CD4-positive, alpha-beta T cell treated with Interferon alpha-2 for 1 hour (primary cell): ENCODE measurements around the gene TICAM1.
A peak's percentile ranks its signal among the peaks of the same experiment; 100 is the strongest.
"Not testable (repeated sequence)": the region's sequence is repeated elsewhere in the genome, so short reads cannot be mapped to it uniquely, and the experiment has no call there.

Experiments
- DNase-seq, 2 donors: peaks; one replicate each; pipeline ENCODE4 v3.0.0-alpha.2; 2020 to 2022

TICAM1 gene

GRCh38 chr19:4803736-4804695, 27.5 kb downstream of the TICAM1 start:
- peak; percentile 65 to 71 for DNase-seq

GRCh38 chr19:4802711-4803110, 28.8 kb downstream of the TICAM1 start:
- no peak for DNase-seq

GRCh38 chr19:4801085-4801619, 30.4 kb downstream of the TICAM1 start:
- no peak for DNase-seq

DNA sequence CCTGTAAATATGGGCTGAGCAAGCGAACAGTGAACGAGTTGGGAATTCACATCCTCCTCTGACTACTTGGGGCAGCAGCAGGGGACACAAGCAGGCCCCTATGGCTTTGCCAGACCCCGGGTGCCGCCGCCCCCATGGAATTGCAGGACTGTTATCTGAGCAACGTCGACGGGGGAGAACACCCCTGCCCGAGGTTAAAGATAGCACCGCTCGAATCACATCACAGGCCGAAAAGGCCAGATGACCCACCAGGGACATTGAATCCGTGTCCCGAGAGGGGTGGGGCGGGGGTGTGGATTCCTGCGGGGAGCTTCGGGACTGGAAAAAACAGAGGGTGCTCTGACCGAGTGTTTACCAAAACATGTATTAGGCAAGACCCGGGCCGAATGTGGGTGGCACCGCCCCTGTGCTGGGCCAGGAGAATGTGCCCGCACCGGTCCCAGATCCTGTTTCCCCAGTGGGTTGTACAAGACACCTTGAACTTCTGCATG, 30.9 kb downstream of the TICAM1 start:
- no peak for DNase-seq

DNA sequence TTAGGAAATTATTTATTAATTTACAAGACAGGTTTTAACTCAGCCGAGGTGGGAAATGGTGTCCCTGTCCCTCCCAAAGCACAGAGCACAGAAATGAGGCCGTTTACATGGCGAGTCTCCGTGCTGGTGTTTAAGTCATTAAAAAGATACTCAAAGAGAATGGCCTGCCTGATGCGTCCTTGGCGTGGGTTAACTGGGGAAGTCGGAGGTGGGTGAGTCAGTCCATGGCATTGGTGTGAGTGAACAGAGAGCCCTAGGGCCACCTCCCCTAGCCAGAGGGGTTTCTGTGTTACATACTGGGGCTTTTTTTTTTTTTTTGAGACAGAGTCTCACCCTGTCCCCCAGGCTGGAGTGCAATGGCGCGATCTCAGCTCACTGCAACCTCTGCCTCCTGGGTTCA, 36.1 kb downstream of the TICAM1 start:
- DNase-seq, result no peak

DNA sequence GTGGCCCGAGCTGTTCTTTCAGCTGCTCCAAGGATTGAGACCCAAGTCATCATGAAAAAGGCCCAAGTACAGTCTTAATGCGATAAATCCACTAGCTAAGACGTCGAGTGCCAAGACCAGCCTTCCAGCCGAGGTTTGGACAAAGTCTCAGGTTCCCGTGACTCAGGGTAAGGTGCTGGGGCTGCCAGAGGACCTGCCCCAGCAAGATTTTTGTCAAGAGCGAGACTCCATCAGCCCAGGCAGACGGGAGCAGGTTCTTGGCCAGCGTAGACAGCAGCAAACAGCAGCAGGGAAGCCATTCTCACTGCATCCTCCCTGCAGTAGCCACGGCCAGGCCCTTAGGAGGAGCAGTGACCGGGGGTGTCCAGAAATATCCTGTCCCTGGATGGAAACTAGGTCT, 36.5 kb downstream of the TICAM1 start:
- no peak for DNase-seq

DNA sequence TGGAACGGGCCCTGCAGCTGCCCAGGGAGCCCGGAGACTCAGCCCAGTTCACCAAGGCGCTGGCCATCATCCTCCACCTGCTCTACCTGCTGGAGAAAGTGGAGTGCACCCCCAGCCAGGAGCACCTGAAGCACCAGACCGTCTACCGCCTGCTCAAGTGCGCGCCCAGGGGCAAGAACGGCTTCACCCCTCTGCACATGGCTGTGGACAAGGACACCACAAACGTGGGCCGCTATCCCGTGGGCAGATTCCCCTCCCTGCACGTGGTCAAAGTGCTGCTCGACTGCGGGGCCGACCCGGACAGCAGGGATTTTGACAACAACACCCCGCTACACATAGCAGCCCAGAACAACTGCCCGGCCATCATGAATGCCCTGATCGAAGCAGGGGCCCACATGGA, 38.2 kb downstream of the TICAM1 start:
- DNase-seq, result not testable (repeated sequence)

DNA sequence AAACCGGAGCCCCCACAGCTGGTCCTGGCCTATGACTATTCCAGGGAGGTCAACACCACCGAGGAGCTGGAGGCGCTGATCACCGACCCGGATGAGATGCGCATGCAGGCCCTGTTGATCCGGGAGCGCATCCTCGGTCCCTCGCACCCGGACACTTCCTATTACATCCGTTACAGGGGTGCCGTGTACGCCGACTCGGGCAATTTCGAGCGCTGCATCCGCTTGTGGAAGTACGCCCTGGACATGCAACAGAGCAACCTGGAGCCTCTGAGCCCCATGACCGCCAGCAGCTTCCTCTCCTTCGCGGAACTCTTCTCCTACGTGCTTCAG, 38.7 kb downstream of the TICAM1 start:
- DNase-seq, result not testable (repeated sequence)

DNA sequence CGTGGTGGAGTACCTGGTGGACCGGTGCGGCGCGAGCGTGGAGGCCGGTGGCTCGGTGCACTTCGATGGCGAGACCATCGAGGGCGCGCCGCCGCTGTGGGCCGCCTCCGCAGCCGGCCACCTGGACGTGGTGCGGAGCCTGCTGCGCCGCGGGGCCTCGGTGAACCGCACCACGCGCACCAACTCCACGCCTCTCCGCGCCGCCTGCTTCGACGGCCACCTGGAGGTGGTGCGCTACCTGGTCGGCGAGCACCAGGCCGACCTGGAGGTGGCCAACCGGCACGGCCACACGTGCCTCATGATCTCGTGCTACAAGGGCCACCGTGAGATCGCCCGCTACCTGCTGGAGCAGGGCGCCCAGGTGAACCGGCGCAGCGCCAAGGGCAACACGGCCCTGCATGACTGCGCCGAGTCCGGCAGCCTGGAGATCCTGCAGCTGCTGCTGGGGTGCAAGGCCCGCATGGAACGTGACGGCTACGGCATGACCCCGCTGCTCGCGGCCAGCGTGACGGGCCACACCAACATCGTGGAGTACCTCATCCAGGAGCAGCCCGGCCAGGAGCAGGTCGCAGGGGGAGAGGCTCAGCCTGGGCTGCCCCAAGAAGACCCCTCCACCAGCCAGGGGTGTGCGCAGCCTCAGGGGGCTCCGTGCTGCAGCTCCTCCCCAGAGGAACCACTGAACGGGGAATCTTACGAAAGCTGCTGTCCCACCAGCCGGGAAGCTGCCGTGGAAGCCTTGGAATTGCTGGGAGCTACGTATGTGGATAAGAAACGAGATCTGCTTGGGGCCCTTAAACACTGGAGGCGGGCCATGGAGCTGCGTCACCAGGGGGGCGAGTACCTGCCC, 39.3 kb downstream of the TICAM1 start:
- DNase-seq, result not testable (repeated sequence)

DNA sequence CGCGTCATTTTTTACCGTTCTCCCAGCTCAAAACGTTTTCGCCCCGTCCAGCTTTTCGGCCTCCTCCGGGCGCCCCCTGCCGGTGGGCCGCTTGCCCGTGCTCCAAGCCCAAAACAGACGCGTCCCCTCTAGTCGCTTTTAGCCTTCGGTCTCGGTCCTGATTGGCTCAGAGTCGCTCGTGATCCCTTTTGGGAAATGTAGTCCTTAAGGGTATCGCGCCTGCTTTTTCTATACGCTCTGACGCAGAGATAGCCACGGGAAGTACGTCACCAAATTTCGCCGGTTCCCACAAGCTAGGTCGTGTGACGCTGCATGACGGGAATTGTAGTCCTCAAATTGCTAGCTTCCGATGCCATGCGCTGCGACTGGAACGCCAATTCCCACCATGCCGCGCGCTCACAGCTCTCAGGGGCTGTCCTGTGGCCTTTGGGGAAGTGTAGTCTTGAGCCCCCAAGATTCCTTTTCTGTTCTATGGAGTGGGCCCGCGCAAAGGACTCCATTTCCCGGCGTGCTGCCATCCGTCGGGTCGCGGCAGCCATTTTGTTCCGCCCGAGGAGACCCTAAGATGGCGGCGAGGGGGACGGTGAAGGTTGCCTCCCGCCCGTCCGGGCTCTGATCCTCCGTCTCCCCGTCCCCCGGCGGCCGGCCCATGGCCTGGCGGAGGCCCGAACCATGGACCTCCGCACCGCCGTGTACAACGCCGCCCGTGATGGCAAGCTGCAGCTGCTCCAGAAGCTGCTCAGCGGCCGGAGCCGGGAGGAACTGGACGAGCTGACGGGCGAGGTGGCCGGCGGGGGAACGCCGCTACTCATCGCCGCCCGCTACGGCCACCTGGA, 40.1 kb downstream of the TICAM1 start, which contains the start of gene FEM1A:
TSS of gene FEM1A (plus strand) at position 552 of the 836 bp plus-strand sequence. CDS start at position 673, 121 bp downstream.
- DNase-seq, result peak; percentile 100

- DNase-seq, result not testable (repeated sequence)
Measured at GRCh38 chr19:4786412-4787016, 45.0 kb downstream of the TICAM1 start.

DNA sequence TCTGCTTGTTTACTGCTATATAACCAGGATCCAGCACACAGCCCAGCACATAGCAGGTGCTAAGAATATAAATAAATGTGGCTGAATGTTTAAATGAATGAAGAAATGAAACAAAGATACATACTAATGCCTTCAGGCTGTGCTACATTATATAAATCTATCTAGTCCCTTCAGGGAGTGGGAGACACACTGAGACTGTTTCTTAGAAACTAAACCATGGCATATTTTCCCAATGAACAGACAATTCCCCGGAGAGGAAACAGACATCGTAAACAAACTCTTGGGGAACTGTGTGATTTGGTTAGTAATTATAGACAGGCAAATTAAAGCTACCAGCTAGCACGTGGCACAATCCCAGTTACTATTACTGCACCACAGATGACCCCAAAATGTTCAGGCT, 49.7 kb downstream of the TICAM1 start:
- DNase-seq, result no peak

DNA sequence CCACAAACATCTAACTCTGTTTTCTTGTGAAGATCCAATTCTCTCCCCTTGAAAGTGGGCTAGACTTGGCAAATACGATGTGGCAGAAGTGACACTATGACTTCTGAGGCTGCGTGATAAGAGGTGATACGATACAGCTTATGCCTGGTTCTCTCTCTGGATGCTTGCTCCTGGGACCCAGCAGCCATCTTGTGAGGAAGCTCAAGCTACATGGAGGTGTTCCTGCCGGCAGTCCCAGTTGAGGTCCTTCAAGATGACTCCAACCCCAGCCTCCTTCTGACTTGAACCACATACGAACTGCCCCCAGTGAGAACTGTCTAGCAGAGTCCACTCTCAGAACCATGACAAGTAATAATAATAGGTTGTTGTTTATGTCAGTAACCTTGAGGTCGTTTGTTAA, 50.7 kb downstream of the TICAM1 start:
- DNase-seq, result no peak

- DNase-seq, result not testable (repeated sequence)
Measured at GRCh38 chr19:4778124-4778523, 53.4 kb downstream of the TICAM1 start.

DNA sequence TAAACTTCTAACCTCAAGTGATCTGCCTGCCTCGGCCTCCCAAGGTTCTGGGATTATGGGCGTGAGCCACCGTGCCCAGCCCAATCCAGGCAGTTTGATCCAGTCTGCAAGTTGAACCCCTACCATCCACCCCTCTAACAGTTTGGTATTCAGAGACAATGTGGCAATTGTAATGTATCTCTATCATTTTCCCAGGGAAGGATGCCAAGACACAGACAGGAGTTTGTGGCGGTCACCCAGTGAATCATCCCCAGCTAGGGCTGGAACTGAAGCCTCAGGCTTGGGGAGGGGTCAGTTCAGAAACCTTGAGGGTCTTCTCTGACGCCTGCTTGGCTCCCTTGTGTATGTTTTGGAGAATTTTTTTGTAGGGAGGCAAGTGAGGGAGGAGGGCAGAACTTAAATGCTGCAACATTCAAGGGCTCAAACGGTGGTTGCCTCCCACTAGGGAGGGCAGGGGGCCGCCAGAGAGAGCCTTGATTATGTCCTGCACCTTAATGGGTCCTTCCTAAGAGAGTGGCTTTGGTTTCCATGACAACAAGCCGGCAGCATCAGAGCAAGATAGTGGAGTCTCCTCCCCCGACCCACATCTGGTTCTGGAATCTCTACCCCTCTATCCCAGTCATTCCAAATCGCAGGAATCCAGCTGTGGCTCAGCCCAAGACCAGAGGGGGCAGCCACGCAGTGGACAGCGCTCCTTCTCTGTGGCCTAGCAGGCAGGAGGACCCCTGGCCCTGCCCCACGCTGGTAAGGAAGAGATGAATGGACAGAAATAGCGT, 54.9 kb downstream of the TICAM1 start:
- no peak for DNase-seq

DNA sequence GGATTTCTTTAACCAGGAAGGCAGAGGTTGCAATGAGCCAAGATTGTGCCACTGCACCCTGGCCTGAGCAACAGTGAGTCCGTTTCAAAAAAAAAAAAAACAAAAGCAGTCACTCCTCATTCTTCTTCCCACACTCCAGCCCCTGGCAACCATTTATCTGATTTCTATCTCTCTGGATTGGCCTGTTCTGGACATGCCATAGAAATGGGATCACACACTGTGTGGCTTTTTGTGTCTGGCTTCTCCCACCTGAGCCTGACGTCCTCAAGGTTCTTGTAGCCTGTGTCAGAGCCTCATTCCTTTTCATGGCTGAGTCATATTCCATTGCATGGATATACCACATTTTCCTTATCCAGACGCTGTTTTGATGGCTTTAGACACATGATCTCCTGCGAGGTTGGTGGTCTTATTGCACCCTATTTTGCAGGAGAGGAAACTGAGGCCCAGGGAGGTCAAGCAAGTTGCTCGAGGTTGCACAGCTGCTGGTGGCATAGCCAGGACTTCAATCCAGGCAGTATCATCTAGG, 55.8 kb downstream of the TICAM1 start:
- DNase-seq, result no peak

- DNase-seq, result no peak
Measured at GRCh38 chr19:4774136-4774535, 57.4 kb downstream of the TICAM1 start.

- no peak for DNase-seq
Measured at GRCh38 chr19:4773047-4773640, 58.4 kb downstream of the TICAM1 start.

GRCh38 chr19:4772566-4772965, 58.9 kb downstream of the TICAM1 start:
- DNase-seq, result no peak
